Heart left ventricle (tissue), 16 donors: ENCODE data around the gene ZDHHC24. TPM values are rescaled to one million over a fixed set of nuclear protein-coding genes. Genes with fewer than 3 reads are reported as not detected.

Source experiments
- ATAC-seq, 4 donors: fragments of 200-7000 bp; cut with Tn5 transposase; one replicate each; pipeline ENCODE4 v1.9.1; 2020 to 2022; ENCODE audit warnings: moderate library complexity in 4 of 4, mild to moderate bottlenecking in 3 of 4, moderate number of reproducible peaks in 1 of 4
- DNase-seq, 5 donors: peaks; one replicate each; pipeline ENCODE4 v3.0.0-alpha.2; 2020
- H3K27ac ChIP-seq, 12 donors: fragments of 200-600 bp; sonication (generic) in 4 of 12; one replicate each; pipeline versions ENCODE4 v1.5.0 to v1.8.0; 2016 to 2022; ENCODE audit warnings: mild to moderate bottlenecking in 2 of 12
- H3K27me3 ChIP-seq, 9 donors: fragments of 200-600 bp; sonication (generic) in 2 of 9; one replicate each; pipeline versions ENCODE4 v1.5.1 to v1.8.0; 2016 to 2022; ENCODE audit warnings: mild to moderate bottlenecking in 3 of 9
- H3K36me3 ChIP-seq, 9 donors: fragments of 200-600 bp; sonication (generic) in 2 of 9; one replicate each; pipeline versions ENCODE4 v1.5.0 to v1.8.0; 2018 to 2022; ENCODE audit warnings: mild to moderate bottlenecking in 2 of 9
- H3K4me1 ChIP-seq, 12 donors: fragments of 200-600 bp; sonication (generic) in 4 of 12; one replicate each; pipeline versions ENCODE4 v1.5.0 to v1.8.0; 2016 to 2022; ENCODE audit warnings: mild to moderate bottlenecking in 3 of 12
- H3K4me3 ChIP-seq, 12 donors: fragments of 200-600 bp; sonication (generic) in 4 of 12; one replicate each; pipeline versions ENCODE4 v1.5.0 to v1.8.0; 2017 to 2022; ENCODE audit warnings: mild to moderate bottlenecking in 9 of 12, moderate library complexity in 4 of 12
- H3K9me3 ChIP-seq, 12 donors: fragments of 200-600 bp; sonication (generic) in 4 of 12; one replicate each; pipeline versions ENCODE4 v1.5.0 to v1.8.0; 2016 to 2022; ENCODE audit warnings: mild to moderate bottlenecking in 1 of 12
- CTCF ChIP-seq, 12 donors: fragments of 200-600 bp; sonication (generic) in 4 of 12; IDR thresholded peaks; one replicate each; pipeline versions ENCODE4 v1.5.0 to v1.8.0; 2018 to 2022; ENCODE audit warnings: antibody characterized with exemption in 12 of 12, mild to moderate bottlenecking in 5 of 12
- POLR2A ChIP-seq, 2 donors: fragments of 450-650 bp; IDR thresholded peaks; one replicate each; pipeline ENCODE4 v1.6.1; 2017; ENCODE audit warnings: antibody characterized with exemption in 2 of 2, mild to moderate bottlenecking in 2 of 2, moderate library complexity in 2 of 2
- WGBS, 4 donors: extraction: QIAGEN DNeasy Blood & Tissue Kit in 2 of 4; methylation state at CpG; one replicate each; pipeline versions ENCODE4 v1.1.5 to v1.1.7; 2013 to 2018; 5-methylcytosine and 5-hydroxymethylcytosine counted together
- intact Hi-C, 10 donors: fragments of 100-400 bp; cut with DNase I; formaldehyde crosslinking; loops; one replicate each; pipeline versions ENCODE4 v1.11.1 to v1.14.2; 2022
- polyA plus RNA-seq, 2 donors: library from polyadenylated mRNA; stranded (reverse); fragments of 200-250 nt; gene quantifications; one replicate each; pipeline ENCODE4 v1.2.3, GENCODE V29; 2013
- total RNA-seq, 9 donors: library from RNA; depleted of rRNA in 2 of 9; stranded (reverse); fragments of >200 nt in 2 of 9; fragmentation: NEBNext Ultra II Directional in 3 of 9; extraction: Animal tissue kit (Norgen Biotek cat#: 25700) in 3 of 9; gene quantifications; one replicate each; pipeline versions ENCODE4 v1.1.0 to v1.2.4, GENCODE V29; 2016 to 2023
- donor health status: ischemic (EF 13 %, LVEDD 7.1; RV severe dilation, severe dysfunction).
- donor health status: healthy with polysubstance abuse.
- donor health status: DM: no; HTN: yes; CAD: no.
- donor health status: DM: no; HTN: no; CAD: no.
- donor health status: ischemic (EF 25% LVEDD 6.9; RV normal size, moderate dysfunction).
- donor health status: ischemic (EF 25% LVEDD 5.7; RV mildly dilated, moderate dysfunction).
- donor health status: healthy.
- donor health status: DM: yes; HTN: yes; CAD: no.
- donor health status: ischemic (EF 35%, LVEDD 5.7; RV mildly dilated, moderate dysfunction).
- donor health status: nonischemic (EF 11% LVEDD 7.7; RV severe dilation, severe dysfunction).
- donor health status: DM: yes; HTN: yes; CAD: no.
- donor health status: PGD.
- donor health status: ischemic (EF 29% LVEDD 5.4; RV normal size, mild dysfunction).
- donor health status: nonischemic (EF 23%, LVEDD 6.1; RV moderate dilation, normal function).

Gene ZDHHC24
- total and polyA plus RNA-seq, 11 donors = 5.1 to 13.2 (median 6.7) TPM

- intact Hi-C loops = loop anchor here in 7 of 10 donors (1.0 to 10.0 kb wide), 4 partner anchors 24 to 252 kb away; partner anchors contain the start of genes RBM4B (in 6 of the 7), RBM14 (in 1 of the 7) and RCE1 (in 1 of the 7)
- H3K4me1 ChIP-seq = peaks cover 2 to 38% (median 28%) of the 10 kb centered on the region in 12 donors
- WGBS, 4 donors = 8 to 29% (median 11%) methylated on average over 6 to 12 of the region's 12 CpGs
- H3K36me3 ChIP-seq = no peaks in the 10 kb centered on the region
- H3K27me3 ChIP-seq = no peaks in the 10 kb centered on the region
- no peaks in the 10 kb centered on the region for H3K9me3 ChIP-seq
- peak overlapping the region; percentile 42 to 80 (median 68) for H3K4me3 ChIP-seq
- DNase-seq (no peak), ATAC-seq (peak in 1 of 4 donors; percentile 11)
- TF ChIP-seq POLR2A (IDR thresholded peaks at IDR 0.05) (no peak), CTCF (IDR thresholded peaks at IDR 0.05) (no peak)
- H3K27ac ChIP-seq = peak overlapping the region; percentile 24 to 91 (median 80)
Measured at GRCh38 chr11:66593303-66593635, 47.4 kb upstream of the ZDHHC24 start.

GRCh38 chr11:66592457-66593302 is 46.8 kb upstream of the ZDHHC24 start, which contains the start of the genes CCDC87 and CCS:
CCDC87 (minus strand) TSS chr11:66593063; CDS start chr11:66593015, 48 bp downstream.
CCS (plus strand) TSS chr11:66593185; CDS start chr11:66593262, 77 bp downstream.
- peak within 1 kb of the TSS; percentile 24 to 91 (median 80) for H3K27ac ChIP-seq
- peaks cover 2 to 38% (median 28%) of the 10 kb centered on the region in 12 donors for H3K4me1 ChIP-seq
- peak within 1 kb of the TSS; percentile 42 to 80 (median 68) for H3K4me3 ChIP-seq
- H3K27me3 ChIP-seq = no peaks in the 10 kb centered on the region
- H3K9me3 ChIP-seq = no peaks in the 10 kb centered on the region
- intact Hi-C loops = loop anchor here in 7 of 10 donors (1.0 to 10.0 kb wide), 4 partner anchors 24 to 252 kb away; partner anchors contain the start of genes RBM4B (in 6 of the 7), RBM14 (in 1 of the 7) and RCE1 (in 1 of the 7)
- H3K36me3 ChIP-seq = no peaks in the 10 kb centered on the region
- WGBS, 4 donors = 7 to 20% (median 14%) methylated on average over 47 to 68 of the region's 68 CpGs
- TF ChIP-seq CTCF (IDR thresholded peaks at IDR 0.05) (peak; percentile 48 to 86 (median 64)), POLR2A (IDR thresholded peaks at IDR 0.05) (peak; percentile 28 to 97)
- DNase-seq (peak; percentile 97 to 100 (median 98)), ATAC-seq (peak; percentile 97 to 99 (median 98))

GRCh38 chr11:66591175-66591574 is 45.3 kb upstream of the ZDHHC24 start:
- intact Hi-C loops = loop anchor here in 5 of 10 donors (5.0 to 10.0 kb wide), 2 partner anchors 86 to 254 kb away; partner anchors contain the start of genes RBM4B (in 4 of the 5) and RCE1 (in 1 of the 5)
- 75 to 87% (median 85%) methylated on average over 2 of the region's 2 CpGs for WGBS, 4 donors
- DNase-seq (no peak), ATAC-seq (no peak)
- no peaks in the 10 kb centered on the region for H3K9me3 ChIP-seq
- no peak for TF ChIP-seq CTCF (IDR thresholded peaks at IDR 0.05)
- no peak for TF ChIP-seq POLR2A (IDR thresholded peaks at IDR 0.05)
- H3K4me3 ChIP-seq = no peak overlapping the region
- H3K27me3 ChIP-seq = no peaks in the 10 kb centered on the region
- H3K36me3 ChIP-seq = no peaks in the 10 kb centered on the region
- no peak overlapping the region for H3K27ac ChIP-seq
- peaks cover 2 to 38% (median 28%) of the 10 kb centered on the region in 12 donors for H3K4me1 ChIP-seq
